PC-9 (cell line): ENCODE measurements around the gene KCNQ5. TPM values are rescaled to one million over a fixed set of nuclear protein-coding genes. Genes with fewer than 3 reads are reported as not detected.

ENCODE experiments used
- BruUV-seq: library from RNA; stranded (reverse); fragments of 400-500 nt; replicated peaks from 2 replicates; lab custom pipeline; 2021; lab: Mats Ljungman, UMichigan
- CTCF ChIA-PET: fragments of 300-600 bp; sonication (Branson Sonifier 250); formaldehyde crosslinking; loops from one replicate; lab custom pipeline; 2022; ENCODE audit warnings: antibody characterized with exemption; lab: Charles Lee
- POLR2A ChIA-PET: fragments of 300-600 bp; sonication (Branson Sonifier 250); formaldehyde crosslinking; loops from one replicate; lab custom pipeline; 2022; ENCODE audit warnings: antibody characterized with exemption; ENCODE audit not compliant: unreplicated experiment; lab: Charles Lee
- DNase-seq, 2 experiments: peaks; one replicate each; pipeline versions ENCODE4 v3.0.0 to v3.0.0-alpha.2; 2015 to 2022; ENCODE audit warnings: mixed read lengths in 1 of 2
- H2AFZ ChIP-seq: fragments of 200-600 bp; sonication (generic); 2 replicates; pipeline ENCODE4 v1.8.1; 2017; ENCODE audit warnings: antibody characterized with exemption
- H3F3A ChIP-seq: fragments of 200-600 bp; sonication (generic); 2 replicates; pipeline ENCODE4 v1.8.1; 2017; ENCODE audit warnings: antibody characterized with exemption, mild to moderate bottlenecking, low read depth; ENCODE audit not compliant: insufficient read depth
- H3K27ac ChIP-seq: fragments of 200-600 bp; sonication (generic); 2 replicates; pipeline ENCODE4 v1.6.1; 2016; ENCODE audit warnings: mixed run types
- H3K27me3 ChIP-seq: fragments of 200-600 bp; sonication (generic); 2 replicates; pipeline ENCODE4 v1.6.1; 2016; ENCODE audit warnings: low read depth, mixed run types; ENCODE audit not compliant: insufficient read depth
- H3K36me3 ChIP-seq: fragments of 200-600 bp; sonication (generic); 2 replicates; pipeline ENCODE4 v1.6.1; 2016; ENCODE audit warnings: low read depth, mixed run types
- H3K4me1 ChIP-seq: fragments of 200-600 bp; sonication (generic); replicated peaks from 2 replicates; pipeline ENCODE4 v1.6.1; 2016; ENCODE audit warnings: mixed run types; ENCODE audit not compliant: insufficient read depth
- H3K4me2 ChIP-seq: fragments of 200-600 bp; sonication (generic); 2 replicates; pipeline ENCODE4 v1.6.1; 2017; ENCODE audit warnings: mixed run types
- H3K4me3 ChIP-seq: fragments of 200-600 bp; sonication (generic); 2 replicates; pipeline ENCODE4 v1.6.1; 2016; ENCODE audit warnings: mixed run types
- H3K79me2 ChIP-seq: fragments of 200-600 bp; sonication (generic); 2 replicates; pipeline ENCODE4 v1.6.1; 2017; ENCODE audit warnings: low read depth, mixed run types
- H3K9me2 ChIP-seq: fragments of 200-600 bp; sonication (generic); 2 replicates; pipeline ENCODE4 v1.8.1; 2017; ENCODE audit warnings: mild to moderate bottlenecking; ENCODE audit not compliant: insufficient read depth
- H3K9me3 ChIP-seq: fragments of 200-600 bp; sonication (generic); 2 replicates; pipeline ENCODE4 v1.8.1; 2016; ENCODE audit warnings: low read depth; ENCODE audit not compliant: insufficient read depth
- H4K20me1 ChIP-seq: fragments of 200-600 bp; sonication (generic); 2 replicates; pipeline ENCODE4 v1.8.1; 2017; ENCODE audit not compliant: insufficient read depth
- CTCF ChIP-seq: fragments of 200-600 bp; sonication (generic); conservative IDR thresholded peaks from 2 replicates; pipeline ENCODE4 v1.6.1; 2017; ENCODE audit warnings: mixed run types, antibody characterized with exemption, mild to moderate bottlenecking, moderate library complexity
- EZH2 ChIP-seq: fragments of 200-600 bp; sonication (generic); IDR thresholded peaks from 2 replicates; pipeline ENCODE4 v1.8.0; 2017; ENCODE audit warnings: antibody characterized with exemption, low read depth
- intact Hi-C: fragments of 100-400 bp; cut with micrococcal nuclease; formaldehyde crosslinking; loops from one replicate; pipeline ENCODE4 v1.10.0; 2022; ENCODE audit not compliant: unreplicated experiment
- total RNA-seq: library from RNA; stranded (reverse); gene quantifications from 2 replicates; pipeline ENCODE4 v1.2.3, GENCODE V29; 2021

The KCNQ5 gene
- total RNA-seq, 1 experiment from 2014 or later = 0.20 TPM

GRCh38 chr6:72689107-72689954, 67.5 kb downstream of the KCNQ5 start:
- no peaks in the 10 kb centered on the region for H3K27me3 ChIP-seq
- no peaks in the 10 kb centered on the region for H3K9me3 ChIP-seq
- H3K79me2 ChIP-seq = no peaks in the 10 kb centered on the region
- POLR2A ChIA-PET = no interaction called here
- no peak overlapping the region for H3K27ac ChIP-seq
- no peak for TF ChIP-seq EZH2
- TF ChIP-seq CTCF = no peak
- no peaks in the 10 kb centered on the region for H3F3A ChIP-seq
- no peak overlapping the region for H3K4me2 ChIP-seq
- H3K4me1 ChIP-seq = no peaks in the 10 kb centered on the region
- no peak overlapping the region for H3K4me3 ChIP-seq
- intact Hi-C loops = no loop called here
- CTCF ChIA-PET = no interaction called here
- H2AFZ ChIP-seq = no peak overlapping the region
- no TSS peak for BruUV-seq
- H3K36me3 ChIP-seq = no peaks in the 10 kb centered on the region
- H3K9me2 ChIP-seq = no peaks in the 10 kb centered on the region
- H4K20me1 ChIP-seq = no peaks in the 10 kb centered on the region
- no peak for DNase-seq

DNA sequence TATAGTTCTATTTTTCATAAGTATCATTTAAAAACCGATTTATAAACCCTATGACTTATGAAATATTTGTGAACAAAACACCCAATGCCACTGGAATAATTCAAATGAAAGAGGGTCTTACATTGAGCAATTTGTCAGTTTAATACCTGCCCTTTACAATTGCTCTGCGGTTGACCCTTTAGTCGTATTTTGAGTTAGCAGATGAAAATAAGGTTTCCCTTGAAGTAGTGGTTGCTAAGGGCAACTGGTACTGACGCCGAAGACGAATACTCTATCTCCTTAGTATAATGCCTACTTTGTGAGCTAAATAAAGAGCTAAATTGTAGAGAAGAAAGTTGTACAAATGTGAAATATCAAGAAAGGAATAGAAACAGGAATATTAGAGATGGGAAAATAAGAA, 69.4 kb downstream of the KCNQ5 start:
- H3K4me1 ChIP-seq = no peaks in the 10 kb centered on the region
- no TSS peak for BruUV-seq
- CTCF ChIA-PET = no interaction called here

GRCh38 chr6:72696055-72696454, 74.2 kb downstream of the KCNQ5 start:
- H3K27ac ChIP-seq = no peak overlapping the region
- H3K9me2 ChIP-seq = no peaks in the 10 kb centered on the region
- no peaks in the 10 kb centered on the region for H3K4me1 ChIP-seq
- H3F3A ChIP-seq = no peaks in the 10 kb centered on the region
- DNase-seq = no peak
- H2AFZ ChIP-seq = no peak overlapping the region
- no peaks in the 10 kb centered on the region for H3K79me2 ChIP-seq
- CTCF ChIA-PET = no interaction called here
- no TSS peak for BruUV-seq
- H3K27me3 ChIP-seq = no peaks in the 10 kb centered on the region
- intact Hi-C loops = no loop called here
- POLR2A ChIA-PET = no interaction called here
- no peaks in the 10 kb centered on the region for H3K36me3 ChIP-seq
- H3K9me3 ChIP-seq = no peaks in the 10 kb centered on the region
- no peak for TF ChIP-seq CTCF
- no peak overlapping the region for H3K4me3 ChIP-seq
- no peaks in the 10 kb centered on the region for H4K20me1 ChIP-seq
- no peak overlapping the region for H3K4me2 ChIP-seq

More for the DNA sequence above, 69.4 kb downstream of the KCNQ5 start:
- Histone ChIP-seq H3K4me2 (no peak overlapping the region), H3K79me2 (no peaks in the 10 kb centered on the region), H2AFZ (no peak overlapping the region), H3K27ac (no peak overlapping the region), H3K4me3 (no peak overlapping the region), H3K9me3 (no peaks in the 10 kb centered on the region), H3K27me3 (no peaks in the 10 kb centered on the region), H3K36me3 (no peaks in the 10 kb centered on the region), H3F3A (no peaks in the 10 kb centered on the region), H3K9me2 (no peaks in the 10 kb centered on the region), H4K20me1 (no peaks in the 10 kb centered on the region)
- TF ChIP-seq CTCF (no peak), EZH2 (no peak)
- no peak for DNase-seq
- intact Hi-C loops = no loop called here
- POLR2A ChIA-PET = no interaction called here
